GM20431 (cell line): ENCODE data around the gene STX16.

ENCODE experiments used
- in situ Hi-C: fragments of 300-500 bp; cut with MseI, MboI; formaldehyde crosslinking; loops from one replicate; pipeline ENCODE4 v1.15.0; 2020; ENCODE audit warnings: low sequenced_read_pairs; ENCODE audit not compliant: unreplicated experiment

Gene STX16

GRCh38 chr20:58634059-58634458 lies 17.0 kb upstream of the STX16 start:
- in situ Hi-C loops, result loop anchor here (25.0 kb wide), 1 partner anchor 397 kb away; the partner anchor contains the start of gene ANKRD60

DNA sequence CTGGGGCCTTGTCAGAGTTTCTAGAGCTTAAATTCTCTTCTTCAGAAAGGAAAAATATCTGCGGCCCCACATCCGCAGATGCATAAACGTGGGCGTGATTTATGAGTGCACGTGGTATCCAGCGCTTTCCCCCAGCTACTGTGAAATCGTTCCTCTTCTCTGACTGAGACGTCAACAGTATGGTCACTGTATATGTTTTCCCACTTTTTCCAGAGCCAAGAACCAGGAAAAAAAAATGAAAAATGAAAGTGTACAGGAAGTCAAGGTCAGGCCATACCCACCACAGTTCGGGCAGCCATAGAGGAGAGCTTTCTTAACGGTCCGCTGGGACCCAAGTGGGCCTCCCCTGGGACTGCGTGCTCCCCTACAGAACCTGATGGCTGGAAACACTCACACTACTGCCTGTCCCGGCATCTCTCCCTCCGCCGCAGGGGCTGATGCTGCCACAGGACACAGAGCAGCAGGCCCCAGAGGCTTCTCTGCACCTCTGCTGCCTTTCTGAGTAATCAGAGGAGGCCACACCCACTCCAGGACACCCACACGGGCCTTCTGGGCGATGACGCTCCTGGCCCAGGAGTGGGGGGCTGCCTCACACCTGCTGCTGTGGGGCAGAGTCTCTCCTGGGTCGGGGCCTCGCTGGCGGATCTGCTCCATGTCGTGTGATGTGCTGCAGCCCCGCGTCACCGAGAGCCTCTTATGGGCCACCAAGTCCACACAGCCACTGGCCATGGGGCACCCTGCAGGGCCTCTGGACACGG lies 16.4 kb upstream of the STX16 start:
- in situ Hi-C loops, result loop anchor here (25.0 kb wide), 1 partner anchor 397 kb away; the partner anchor contains the start of gene ANKRD60

GRCh38 chr20:58635279-58635665 lies 15.8 kb upstream of the STX16 start:
- in situ Hi-C loops, result loop anchor here (25.0 kb wide), 1 partner anchor 398 kb away; the partner anchor contains the start of gene ANKRD60

DNA sequence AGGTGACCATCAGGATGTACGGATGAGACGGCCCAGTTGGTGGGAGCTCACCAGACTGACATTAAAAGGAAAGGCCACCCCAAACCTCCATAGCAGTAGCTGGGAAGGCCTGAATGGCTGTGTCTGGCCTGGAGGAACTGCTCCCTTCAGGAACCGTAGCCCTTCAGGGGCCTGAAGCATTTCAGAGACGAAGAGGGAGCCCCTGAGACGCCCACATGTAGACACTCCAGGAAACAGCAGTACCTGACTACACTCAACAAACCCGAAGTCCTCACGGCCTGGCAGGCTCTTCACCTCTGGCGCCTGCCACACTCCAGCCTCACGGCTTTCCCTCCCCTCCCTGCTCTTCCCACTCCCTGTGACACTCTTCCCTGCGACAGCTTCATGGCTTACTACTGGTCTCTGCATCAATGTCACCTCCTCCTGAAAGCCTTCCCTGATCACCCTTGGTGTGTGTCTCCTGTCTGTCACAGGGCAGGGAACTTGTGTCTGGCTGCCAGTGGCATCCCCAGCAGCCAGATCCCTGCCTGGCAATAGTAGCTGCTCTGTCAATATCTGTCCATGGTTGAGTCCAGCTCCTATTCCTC lies 14.6 kb upstream of the STX16 start:
- in situ Hi-C loops, result loop anchor here (25.0 kb wide), 1 partner anchor 399 kb away; the partner anchor contains the start of gene ANKRD60

DNA sequence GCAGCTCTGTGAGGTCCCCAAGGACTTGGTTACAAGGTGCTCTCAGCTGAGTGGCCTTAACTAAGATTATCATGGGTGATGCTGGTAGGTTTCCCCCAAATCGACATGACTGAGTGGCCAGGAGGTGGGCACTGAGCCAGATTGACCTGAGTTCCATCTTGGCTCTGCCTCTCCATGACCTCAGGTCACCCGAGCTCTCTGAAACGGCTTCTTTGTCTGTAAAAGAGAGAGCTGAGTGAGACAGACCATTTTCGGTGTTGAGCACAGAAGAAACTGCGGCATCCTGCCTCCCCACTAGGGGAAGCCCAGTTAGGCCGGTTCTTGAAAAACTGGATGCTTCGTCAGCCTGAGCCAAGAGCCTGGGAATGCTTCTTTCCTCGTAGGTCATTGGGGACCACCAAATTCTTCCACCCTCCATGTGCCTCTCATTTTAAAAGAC lies 14.1 kb upstream of the STX16 start:
- in situ Hi-C loops, result loop anchor here (25.0 kb wide), 1 partner anchor 400 kb away; the partner anchor contains the start of gene ANKRD60

DNA sequence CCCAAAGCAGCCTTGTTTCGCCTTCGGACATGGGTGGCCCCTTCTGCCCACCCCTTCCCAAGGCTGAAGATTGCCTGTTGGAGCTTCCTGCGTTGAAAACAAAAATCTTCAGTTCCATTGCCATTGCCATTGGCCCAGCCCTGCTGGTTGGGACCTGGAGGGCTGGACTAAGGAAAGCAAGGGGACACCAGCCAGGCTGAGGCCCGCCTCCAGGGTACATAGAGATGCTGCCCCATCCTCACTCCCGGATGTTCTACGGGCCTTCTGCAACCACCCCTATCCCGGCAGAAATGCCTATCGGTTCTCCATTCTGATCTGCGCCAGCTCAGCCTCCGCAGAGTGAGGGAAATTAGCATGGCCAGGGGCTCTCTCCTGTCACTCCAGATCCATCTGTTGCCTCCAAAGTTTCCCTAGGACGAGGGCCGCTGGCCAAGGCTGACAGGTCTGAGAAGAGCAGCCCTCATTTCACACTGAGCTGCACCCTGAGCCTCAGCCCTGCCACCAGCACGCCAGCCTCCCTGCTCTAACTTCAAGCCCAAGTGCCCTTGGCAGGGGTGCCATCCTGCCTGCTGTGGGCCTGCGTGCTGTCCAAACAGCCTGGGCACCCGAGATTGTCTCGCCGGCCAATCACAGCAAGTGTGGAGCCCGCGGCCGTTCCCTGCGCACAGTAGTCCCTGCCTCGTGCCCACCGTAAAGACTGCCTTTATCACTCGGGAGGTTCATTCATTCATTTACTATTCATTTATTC lies 13.4 kb upstream of the STX16 start:
- in situ Hi-C loops, result loop anchor here (25.0 kb wide), 1 partner anchor 400 kb away; the partner anchor contains the start of gene ANKRD60

- in situ Hi-C loops, result loop anchor here (25.0 kb wide), 1 partner anchor 401 kb away; the partner anchor contains the start of gene ANKRD60
These were observed 12.5 kb upstream of the STX16 start for GRCh38 chr20:58638467-58639181.

- in situ Hi-C loops, result loop anchor here (25.0 kb wide), 1 partner anchor 402 kb away; the partner anchor contains the start of gene ANKRD60
These were observed 11.6 kb upstream of the STX16 start for GRCh38 chr20:58639182-58640146.

- in situ Hi-C loops, result loop anchor here (25.0 kb wide), 1 partner anchor 403 kb away; the partner anchor contains the start of gene ANKRD60
These were observed 10.6 kb upstream of the STX16 start for GRCh38 chr20:58640446-58640845.

DNA sequence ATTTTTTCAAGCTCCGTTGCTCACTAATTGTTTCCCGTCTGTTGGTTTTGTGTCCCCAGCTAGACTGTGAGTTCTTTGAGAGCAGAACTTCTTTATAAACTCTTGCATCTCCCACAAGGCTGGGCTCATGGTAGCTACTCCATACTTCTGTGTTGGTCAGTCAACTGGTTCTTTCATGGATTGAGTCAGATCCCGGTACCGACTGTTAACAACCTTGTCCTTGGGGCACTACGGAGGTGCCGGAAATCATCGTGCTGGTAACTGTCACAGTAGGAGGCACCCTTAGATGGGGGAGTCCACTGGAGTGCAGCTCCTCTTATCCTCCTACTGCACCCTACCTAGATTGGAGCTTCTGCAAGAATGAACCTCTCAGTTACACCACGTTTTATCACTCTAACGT lies 8.6 kb upstream of the STX16 start:
- in situ Hi-C loops, result loop anchor here (25.0 kb wide), 1 partner anchor 405 kb away; the partner anchor contains the start of gene ANKRD60

DNA sequence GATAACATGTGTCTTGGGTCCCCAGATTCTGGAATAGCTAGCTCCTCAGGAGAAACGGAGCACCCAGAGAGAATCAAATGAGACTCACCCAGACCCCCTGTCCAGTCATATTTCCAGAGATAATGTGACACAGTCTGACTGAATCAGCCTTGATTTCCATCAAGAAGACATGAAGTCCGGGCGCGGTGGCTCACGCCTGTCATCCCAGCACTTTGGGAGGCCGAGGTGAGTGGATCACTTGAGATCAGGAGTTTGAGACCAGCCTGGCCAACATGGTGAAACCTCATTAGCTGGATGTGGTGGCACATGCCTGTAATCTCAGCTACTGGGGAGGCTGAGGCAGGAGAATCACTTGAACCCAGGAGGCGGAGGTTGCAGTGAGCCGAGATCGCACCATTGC lies 8.2 kb upstream of the STX16 start:
- in situ Hi-C loops, result loop anchor here (25.0 kb wide), 1 partner anchor 406 kb away; the partner anchor contains the start of gene ANKRD60

GRCh38 chr20:58645412-58645968 lies 5.6 kb upstream of the STX16 start:
- in situ Hi-C loops, result loop anchor here (25.0 kb wide), 1 partner anchor 408 kb away; the partner anchor contains the start of gene ANKRD60

DNA sequence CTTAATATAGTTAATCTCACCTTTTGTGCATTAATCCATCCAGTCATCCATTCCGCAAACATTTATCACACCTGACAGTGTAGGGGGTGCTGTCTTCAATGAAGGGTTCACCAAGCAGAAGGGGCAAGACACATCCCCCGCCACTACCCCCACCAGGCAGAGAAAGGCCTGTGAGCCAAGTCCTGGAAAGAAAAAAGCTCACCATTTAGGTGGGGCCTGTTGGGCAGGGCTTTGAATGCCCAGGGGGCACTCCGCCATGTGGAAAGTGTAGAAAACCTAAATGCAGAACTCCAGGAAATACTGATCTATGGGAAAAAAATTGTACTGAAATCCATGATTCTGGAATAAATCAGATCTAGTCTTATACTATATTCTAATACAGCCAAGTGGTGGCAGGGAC lies 4.8 kb upstream of the STX16 start:
- in situ Hi-C loops, result loop anchor here (25.0 kb wide), 1 partner anchor 409 kb away; the partner anchor contains the start of gene ANKRD60

- in situ Hi-C loops, result loop anchor here (25.0 kb wide), 1 partner anchor 409 kb away; the partner anchor contains the start of gene ANKRD60
These were observed 4.4 kb upstream of the STX16 start for GRCh38 chr20:58646703-58647102.

DNA sequence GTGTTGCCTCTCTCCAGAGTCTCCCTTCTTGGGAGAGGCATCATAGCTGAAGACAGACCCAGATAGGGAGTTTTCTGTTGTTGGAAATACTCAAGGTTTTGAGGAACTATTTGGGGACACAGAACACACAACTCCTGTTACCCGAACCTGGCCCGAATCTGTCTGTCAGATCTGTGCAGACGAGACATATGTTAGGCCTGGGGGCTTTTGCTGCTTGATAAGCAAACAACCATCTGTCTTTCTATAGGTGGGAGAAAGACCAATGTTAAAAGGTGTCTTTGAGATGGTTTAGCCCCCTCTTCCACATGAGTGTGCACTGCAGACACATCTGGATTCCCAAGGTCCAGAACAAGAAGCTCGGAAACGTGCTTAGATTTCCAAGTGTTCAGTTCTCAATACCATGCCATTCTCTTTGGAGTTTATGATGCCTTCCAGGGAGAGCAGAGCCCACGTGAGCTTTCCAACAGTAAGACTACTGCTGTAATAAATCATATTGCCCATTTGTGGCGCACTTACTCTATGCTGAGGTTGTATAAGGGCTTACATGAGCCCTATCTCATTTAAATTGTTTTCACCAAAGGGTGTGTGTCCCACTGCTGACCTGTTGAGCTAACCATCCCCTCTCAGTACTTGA lies 3.8 kb upstream of the STX16 start:
- in situ Hi-C loops, result loop anchor here (25.0 kb wide), 1 partner anchor 410 kb away; the partner anchor contains the start of gene ANKRD60

DNA sequence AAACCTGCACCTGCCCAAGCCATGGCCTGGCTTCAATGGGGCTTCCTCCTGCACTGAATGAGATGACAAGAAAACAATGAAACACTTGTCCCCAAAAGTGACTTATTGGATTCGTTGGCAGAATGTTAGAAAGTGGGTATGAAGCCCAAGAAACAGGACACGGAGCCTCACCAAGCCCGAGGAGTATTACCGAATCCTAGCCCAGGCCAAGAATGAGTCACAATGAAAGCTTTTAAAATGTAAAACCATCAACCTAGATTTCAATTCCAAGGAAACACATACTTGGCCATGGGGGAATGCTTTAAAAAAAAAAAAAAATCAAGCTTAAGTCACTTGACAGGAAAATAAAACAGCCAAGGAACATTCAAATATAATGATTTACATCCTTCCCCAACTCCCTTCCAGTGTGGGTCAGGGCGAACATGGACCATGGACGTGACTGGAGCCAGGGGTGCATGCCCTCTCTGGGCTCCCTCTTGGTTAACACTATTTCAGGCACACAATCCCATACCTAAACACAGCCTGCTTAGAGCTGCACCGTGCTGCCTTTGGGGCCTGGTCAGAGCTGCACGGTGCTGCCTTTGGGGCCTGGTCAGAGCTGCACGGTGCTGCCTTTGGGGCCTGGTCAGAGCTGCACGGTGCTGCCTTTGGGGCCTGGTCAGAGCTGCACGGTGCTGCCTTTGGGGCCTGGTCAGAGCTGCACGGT lies 3.1 kb upstream of the STX16 start:
- in situ Hi-C loops, result loop anchor here (25.0 kb wide), 1 partner anchor 411 kb away; the partner anchor contains the start of gene ANKRD60

DNA sequence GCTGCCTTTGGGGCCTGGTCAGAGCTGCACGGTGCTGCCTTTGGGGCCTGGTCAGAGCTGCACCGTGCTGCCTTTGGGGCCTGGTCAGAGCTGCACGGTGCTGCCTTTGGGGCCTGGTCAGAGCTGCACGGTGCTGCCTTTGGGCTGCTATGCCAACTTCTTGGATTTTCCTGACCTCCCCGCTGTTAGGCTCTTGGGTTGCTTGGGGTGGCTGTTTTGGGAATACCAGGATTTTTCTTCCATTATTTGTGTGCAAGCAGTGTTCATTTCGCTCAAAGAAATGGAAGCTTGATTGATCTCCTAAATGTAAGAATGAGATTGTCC lies 2.6 kb upstream of the STX16 start:
- in situ Hi-C loops, result loop anchor here (25.0 kb wide), 1 partner anchor 411 kb away; the partner anchor contains the start of gene ANKRD60
